Stimulated activated CD8-positive, alpha-beta memory T cell treated with anti-CD3 and anti-CD28 coated beads, Interleukin-15, amount 100 ng/mL, for 4 hours (primary cell): ENCODE measurements around the gene SLC22A13.
"Not testable (repeated sequence)": the region's sequence is repeated elsewhere in the genome, so short reads cannot be mapped to it uniquely, and the experiment has no call there.

Experiments used
- DNase-seq, 2 donors: peaks; one replicate each; pipeline ENCODE4 v3.0.0-alpha.2; 2020; ENCODE audit warnings: low read depth in 2 of 2

The SLC22A13 gene

DNA sequence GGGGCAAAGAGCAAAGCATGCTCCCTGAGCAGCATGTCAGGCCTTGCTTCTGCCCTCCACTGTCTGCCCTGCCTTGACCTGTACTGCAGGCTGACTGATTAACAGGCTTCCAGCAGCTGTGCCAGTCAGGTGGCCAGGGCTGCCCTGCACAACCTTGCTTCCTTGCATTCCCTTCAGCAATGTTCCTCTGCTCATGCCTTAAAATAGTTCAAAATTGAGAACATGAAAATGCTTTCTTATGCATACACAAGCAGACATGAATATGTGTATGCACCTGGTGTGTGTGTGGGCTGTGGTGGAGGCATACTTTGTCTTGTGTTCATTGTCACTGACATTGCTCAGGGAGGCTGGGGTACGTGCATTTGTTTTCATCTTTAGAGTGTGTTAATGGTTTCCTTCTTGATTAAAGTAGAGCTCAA is 1.2 kb upstream of the SLC22A13 start:
- DNase-seq, result no peak

DNA sequence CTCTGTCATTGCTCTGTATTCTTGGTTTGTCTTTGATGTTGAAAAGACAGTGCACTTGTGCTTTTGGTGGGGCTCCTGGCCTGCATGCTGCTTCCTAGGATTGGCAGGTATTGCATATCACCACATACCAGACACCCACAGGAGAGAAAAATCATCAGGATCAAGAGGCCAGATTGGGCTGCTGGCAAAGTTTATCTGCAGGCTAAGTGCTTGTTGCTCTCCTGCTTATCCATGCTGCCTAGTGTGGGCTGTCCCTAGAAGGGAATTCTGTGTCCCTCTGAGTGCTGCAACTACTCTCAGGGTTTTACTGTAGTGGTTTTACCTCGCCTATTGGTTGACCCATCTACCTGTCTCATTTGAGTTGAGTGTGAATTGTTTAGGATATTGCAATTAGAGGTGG is 833 bp upstream of the SLC22A13 start:
- DNase-seq, result no peak

DNA sequence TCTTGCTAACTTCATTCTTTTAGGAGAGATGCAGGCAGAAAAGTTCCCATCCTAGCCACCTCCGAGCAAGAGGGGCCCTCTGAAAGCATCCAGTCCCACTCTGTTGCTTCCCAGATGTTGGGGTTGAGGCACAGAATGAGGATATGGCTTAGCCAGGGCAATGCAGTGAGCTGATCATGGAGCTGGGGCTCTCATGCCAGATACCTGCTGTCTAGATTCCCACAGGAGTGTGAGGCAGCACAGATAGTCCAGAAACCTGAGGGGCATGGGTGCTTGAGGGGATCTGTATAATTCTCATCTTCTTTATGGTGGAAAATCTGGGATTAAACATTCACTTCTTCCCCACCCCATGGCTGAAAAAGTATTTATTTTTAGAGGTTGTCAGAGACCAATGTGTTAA is 1.2 kb downstream of the SLC22A13 start:
- no peak for DNase-seq

GRCh38 chr3:38267662-38268061 is 2.0 kb downstream of the SLC22A13 start:
- DNase-seq, result no peak

- no peak for DNase-seq
These were observed 2.5 kb downstream of the SLC22A13 start for GRCh38 chr3:38268087-38268486.

GRCh38 chr3:38268522-38268921 is 2.9 kb downstream of the SLC22A13 start:
- no peak for DNase-seq

DNA sequence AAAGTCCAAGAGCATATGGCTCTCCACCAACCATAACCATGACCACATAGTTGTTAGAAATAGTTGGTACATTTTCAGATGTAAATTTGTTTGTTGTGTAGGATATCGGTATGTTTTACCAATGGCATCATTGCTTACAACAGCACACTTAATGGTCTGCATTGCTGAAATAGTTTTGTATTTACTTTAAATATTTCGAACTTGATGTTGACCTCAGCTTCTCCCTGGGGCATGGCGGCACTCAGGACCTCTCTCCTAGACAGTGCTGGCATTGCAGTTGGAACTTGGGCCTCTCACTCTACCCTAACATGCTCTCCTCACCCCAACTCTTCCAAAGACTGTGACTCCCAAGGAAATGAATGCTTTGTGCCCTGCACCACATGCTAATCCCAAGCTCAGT is 5.0 kb downstream of the SLC22A13 start:
- DNase-seq, result no peak

DNA sequence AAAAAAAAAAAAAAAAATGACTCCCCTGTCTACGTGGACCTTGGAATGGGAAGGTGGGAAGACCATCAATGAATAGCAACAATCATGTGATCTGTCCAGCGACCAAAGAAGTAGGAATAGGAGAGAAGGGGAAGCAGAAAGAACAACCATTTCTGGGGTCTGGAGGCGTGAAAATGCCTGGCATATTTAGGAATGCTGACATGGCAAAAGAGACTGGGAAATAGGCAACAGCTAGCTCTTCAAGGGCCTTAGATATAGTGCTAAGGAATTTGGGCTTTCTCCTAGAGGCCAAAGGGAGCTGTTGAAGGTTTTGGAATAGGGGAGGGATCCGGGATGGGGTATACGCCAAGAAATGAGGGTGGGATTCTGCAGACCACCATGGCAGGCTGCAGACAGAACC is 5.9 kb downstream of the SLC22A13 start:
- no peak for DNase-seq

GRCh38 chr3:38274864-38275649 is 9.4 kb downstream of the SLC22A13 start:
- no peak for DNase-seq

DNA sequence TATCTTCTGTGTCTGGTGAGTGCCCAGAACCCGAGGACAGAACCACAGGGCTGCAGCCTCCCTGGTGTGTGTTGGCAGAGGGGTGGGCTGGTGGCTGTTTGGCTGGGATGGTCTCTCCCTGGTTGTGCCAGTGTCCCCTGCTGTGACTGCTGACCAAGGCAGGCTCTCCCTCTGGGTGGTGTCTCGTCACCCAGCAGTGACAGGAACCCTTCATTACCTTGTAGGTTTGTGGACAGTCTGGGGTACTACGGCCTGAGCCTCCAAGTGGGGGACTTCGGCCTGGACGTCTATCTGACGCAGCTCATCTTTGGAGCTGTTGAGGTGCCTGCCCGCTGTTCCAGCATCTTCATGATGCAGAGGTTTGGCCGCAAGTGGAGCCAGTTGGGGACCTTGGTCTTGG is 10.0 kb downstream of the SLC22A13 start:
- no peak for DNase-seq

DNA sequence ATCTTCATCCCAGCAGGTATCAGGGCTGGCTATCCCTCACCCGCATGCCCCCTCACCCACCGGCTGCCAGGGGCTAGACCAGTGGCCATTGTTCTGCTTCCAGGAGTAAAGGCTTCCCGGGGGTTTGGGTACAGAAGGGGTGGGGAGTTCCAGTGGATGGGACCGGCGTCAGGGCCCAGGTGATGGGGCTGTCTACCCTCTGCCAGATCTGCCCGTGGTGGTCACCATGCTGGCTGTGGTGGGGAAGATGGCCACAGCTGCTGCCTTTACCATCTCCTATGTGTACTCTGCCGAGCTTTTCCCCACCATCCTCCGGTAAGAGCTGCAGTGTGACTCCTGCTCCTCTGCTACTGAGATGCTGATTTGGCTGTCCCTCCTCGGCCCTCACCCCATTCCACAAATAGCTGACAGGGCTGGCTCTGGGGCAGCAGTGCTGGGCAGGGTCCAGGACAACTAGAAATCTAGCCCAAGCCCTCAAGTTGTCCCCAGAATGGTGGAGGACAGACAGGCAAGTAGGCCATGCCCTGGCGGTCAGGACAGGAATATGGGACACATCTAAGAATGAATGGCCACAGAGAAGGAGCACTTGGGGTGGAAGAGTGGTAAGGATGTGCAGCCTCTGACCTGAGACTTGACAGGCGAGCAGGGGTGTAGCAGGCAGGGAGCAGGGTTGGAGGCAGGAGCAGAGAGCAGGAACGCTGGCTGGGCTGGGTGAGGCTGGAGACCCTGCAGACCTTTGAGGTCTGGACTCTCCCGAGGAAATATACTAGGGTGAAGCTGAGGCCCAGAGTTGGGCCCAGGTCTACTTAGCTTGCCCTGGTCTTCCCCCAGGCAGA is 10.7 kb downstream of the SLC22A13 start:
- no peak for DNase-seq

GRCh38 chr3:38276917-38277630 is 11.5 kb downstream of the SLC22A13 start:
- no peak for DNase-seq

GRCh38 chr3:38278841-38279240 is 13.2 kb downstream of the SLC22A13 start:
- DNase-seq, result no peak

GRCh38 chr3:38281895-38282686 is 16.5 kb downstream of the SLC22A13 start, which contains the start of gene SLC22A14:
Gene SLC22A14 (plus strand): TSS chr3:38282294. CDS start chr3:38306027, 23,733 bp downstream.
- DNase-seq, result no peak

- DNase-seq, result no peak
These were observed 18.5 kb downstream of the SLC22A13 start for GRCh38 chr3:38283810-38284755.

- DNase-seq, result no peak
These were observed 19.1 kb downstream of the SLC22A13 start for GRCh38 chr3:38284756-38285150.

DNA sequence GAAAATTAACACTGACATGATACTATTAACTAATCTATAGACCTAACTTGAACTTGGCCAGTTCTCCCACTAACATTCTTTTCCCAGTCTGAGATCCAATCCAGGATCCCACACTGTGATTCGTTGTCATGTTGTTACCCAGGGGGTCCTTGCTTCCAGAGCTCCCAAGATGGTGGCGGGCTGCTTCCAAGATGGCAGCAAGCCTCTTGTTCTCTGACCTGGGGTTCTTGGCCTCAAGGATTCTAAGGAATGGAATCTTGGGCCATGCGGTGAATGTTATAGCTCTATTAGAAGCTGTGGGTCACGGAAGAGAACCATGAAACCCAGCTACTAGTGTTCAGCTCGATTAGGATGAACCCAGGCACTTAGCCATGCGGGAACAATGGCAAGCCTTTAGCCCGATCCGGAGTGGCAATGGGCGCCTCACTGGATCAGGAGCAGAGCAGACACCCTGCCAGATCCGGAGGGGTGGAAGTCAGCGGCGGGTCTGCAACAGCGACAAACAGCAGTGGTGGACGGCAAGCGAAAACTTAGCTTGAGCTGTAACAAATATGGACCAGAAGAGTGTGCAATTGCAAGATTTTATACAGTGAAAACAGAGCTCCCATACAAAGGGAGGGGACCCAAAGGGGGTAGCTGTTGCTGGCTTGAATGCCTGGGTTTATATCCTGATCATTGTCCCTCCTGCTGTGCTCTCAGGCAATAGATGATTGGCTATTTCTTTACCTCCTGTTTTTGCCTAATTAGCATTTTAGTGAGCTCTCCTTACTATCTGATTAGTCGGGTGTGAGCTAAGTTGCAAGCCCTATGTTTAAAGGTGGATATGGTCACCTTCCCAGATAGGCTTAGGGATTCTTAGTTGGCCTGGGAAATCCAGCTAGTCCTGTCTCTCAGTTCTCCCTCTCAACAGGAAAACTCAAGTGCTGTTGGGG is 23.9 kb downstream of the SLC22A13 start:
- DNase-seq, result not testable (repeated sequence)

DNA sequence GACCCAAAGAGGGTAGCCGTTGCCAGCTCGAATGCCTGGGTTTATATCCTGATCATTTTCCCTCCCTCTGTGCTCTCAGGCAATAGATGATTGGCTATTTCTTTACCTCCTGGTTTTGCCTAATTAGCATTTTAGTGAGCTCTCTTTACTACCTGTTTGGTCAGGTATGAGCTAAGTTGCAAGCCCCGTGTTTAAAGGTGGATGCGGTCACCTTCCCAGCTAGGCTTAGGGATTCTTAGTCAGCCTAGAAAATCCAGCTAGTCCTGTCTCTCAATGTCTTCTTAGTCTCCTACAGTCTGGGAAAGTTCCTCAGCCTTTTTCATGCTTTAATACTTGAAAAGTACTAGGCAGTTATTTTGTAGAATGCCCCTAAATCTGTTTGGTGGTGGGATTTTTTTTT is 31.4 kb downstream of the SLC22A13 start:
- DNase-seq, result not testable (repeated sequence)

DNA sequence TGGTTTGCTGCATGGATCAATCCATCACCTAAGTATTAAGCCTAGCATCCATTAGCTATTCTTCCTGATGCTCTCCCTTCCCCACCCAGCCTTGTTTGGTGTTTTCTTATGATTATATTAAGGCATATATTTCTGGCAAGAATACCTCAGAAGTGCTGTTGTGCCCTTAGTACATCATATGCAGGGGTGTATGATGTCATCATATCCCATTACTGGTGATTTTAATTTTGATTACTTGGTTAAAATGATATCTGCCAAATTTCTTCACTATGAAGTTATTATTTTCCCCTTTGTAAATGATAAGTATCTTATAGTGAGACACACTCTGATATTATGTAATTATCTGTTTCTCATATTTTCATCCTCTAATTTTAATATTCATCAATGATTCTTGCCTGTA is 31.9 kb downstream of the SLC22A13 start:
- DNase-seq, result no peak
